GM23338 (cell line): Measurements from ENCODE around the gene CARHSP1. TPM values are rescaled to one million over a fixed set of nuclear protein-coding genes. Genes with fewer than 3 reads are reported as not detected.
"Not testable (repeated sequence)": the region's sequence is repeated elsewhere in the genome, so short reads cannot be mapped to it uniquely, and the experiment has no call there.

Experiments
- ATAC-seq: fragments of 200-7000 bp; cut with Tn5 transposase; 3 replicates; pipeline ENCODE4 v1.9.1; 2020
- DNase-seq: peaks from one replicate; pipeline ENCODE4 v3.0.0-alpha.2; 2015; ENCODE audit warnings: low spot score
- H2AFZ ChIP-seq: fragments of 200-600 bp; sonication (generic); 2 replicates; pipeline ENCODE4 v1.8.0; 2016; ENCODE audit warnings: antibody characterized with exemption, mild to moderate bottlenecking, moderate library complexity
- H3F3A ChIP-seq: fragments of 200-600 bp; sonication (generic); replicated peaks from 2 replicates; pipeline ENCODE4 v1.8.0; 2017; ENCODE audit warnings: antibody characterized with exemption, mixed run types, low read depth
- H3K27ac ChIP-seq: fragments of 200-600 bp; sonication (generic); 2 replicates; pipeline ENCODE4 v1.6.1; 2016; ENCODE audit warnings: low read depth
- H3K27me3 ChIP-seq: fragments of 200-600 bp; sonication (generic); 2 replicates; pipeline ENCODE4 v1.8.0; 2016; ENCODE audit warnings: mild to moderate bottlenecking, mixed run types, moderate library complexity; ENCODE audit not compliant: insufficient read depth
- H3K36me3 ChIP-seq: fragments of 200-600 bp; sonication (generic); 2 replicates; pipeline ENCODE4 v1.8.0; 2016; ENCODE audit warnings: mild to moderate bottlenecking; ENCODE audit not compliant: insufficient read depth
- H3K4me1 ChIP-seq: fragments of 200-600 bp; sonication (generic); 2 replicates; pipeline ENCODE4 v1.8.0; 2016; ENCODE audit warnings: mild to moderate bottlenecking, moderate library complexity; ENCODE audit not compliant: insufficient read depth
- H3K4me2 ChIP-seq: fragments of 200-600 bp; sonication (generic); 2 replicates; pipeline ENCODE4 v1.7.1; 2017; ENCODE audit warnings: mixed run types
- H3K4me3 ChIP-seq: fragments of 200-600 bp; sonication (generic); 2 replicates; pipeline ENCODE4 v1.6.1; 2016; ENCODE audit warnings: mixed run types
- H3K79me2 ChIP-seq: fragments of 200-600 bp; sonication (generic); replicated peaks from 2 replicates; pipeline ENCODE4 v1.8.0; 2017; ENCODE audit warnings: mild to moderate bottlenecking; ENCODE audit not compliant: insufficient read depth
- H3K9me2 ChIP-seq: fragments of 200-600 bp; sonication (generic); 2 replicates; pipeline ENCODE4 v1.8.0; 2017; ENCODE audit not compliant: insufficient read depth
- H4K20me1 ChIP-seq: fragments of 200-600 bp; sonication (generic); replicated peaks from 2 replicates; pipeline ENCODE4 v1.8.0; 2017; ENCODE audit warnings: mild to moderate bottlenecking; ENCODE audit not compliant: insufficient read depth
- H3K27ac Mint-ChIP-seq: 2 replicates; pipeline ENCODE4 v1.8.0; 2020; ENCODE audit warnings: inconsistent platforms, mild to moderate bottlenecking, moderate library complexity, mixed read lengths
- H3K27me3 Mint-ChIP-seq: 3 replicates; pipeline ENCODE4 v1.8.0; 2022; ENCODE audit warnings: low read depth, mild to moderate bottlenecking, moderate library complexity, mixed read lengths, inconsistent platforms; ENCODE audit not compliant: insufficient read depth, poor library complexity
- H3K36me3 Mint-ChIP-seq: 3 replicates; pipeline ENCODE4 v1.8.0; 2021; ENCODE audit warnings: low read depth, mild to moderate bottlenecking, inconsistent platforms, moderate library complexity, mixed read lengths
- H3K4me1 Mint-ChIP-seq: 3 replicates; pipeline ENCODE4 v1.8.0; 2020; ENCODE audit warnings: mild to moderate bottlenecking, inconsistent platforms, mixed read lengths
- H3K4me3 Mint-ChIP-seq: 3 replicates; pipeline ENCODE4 v1.8.0; 2021; ENCODE audit warnings: moderate library complexity, mild to moderate bottlenecking, inconsistent platforms, mixed read lengths
- H3K9me3 Mint-ChIP-seq: 3 replicates; pipeline ENCODE4 v1.8.0; 2020; ENCODE audit warnings: moderate library complexity, mild to moderate bottlenecking, inconsistent platforms, mixed read lengths
- polyA plus RNA-seq: library from polyadenylated mRNA; unstranded; fragments of >200 nt; fragmentation: Nextera tagmentation; extraction: Ambion mirVana; gene quantifications from 2 replicates; pipeline ENCODE4 v1.2.1, GENCODE V29; 2016
- total RNA-seq: library from RNA; depleted of rRNA; stranded (reverse); fragments of >200 nt; shearing (Covaris generic); gene quantifications from 2 replicates; pipeline ENCODE4 v1.2.3, GENCODE V29; 2014; rRNA removed

CARHSP1 gene
- total and polyA plus RNA-seq, 2 experiments from 2014 or later, result 286 to 339 TPM

DNA sequence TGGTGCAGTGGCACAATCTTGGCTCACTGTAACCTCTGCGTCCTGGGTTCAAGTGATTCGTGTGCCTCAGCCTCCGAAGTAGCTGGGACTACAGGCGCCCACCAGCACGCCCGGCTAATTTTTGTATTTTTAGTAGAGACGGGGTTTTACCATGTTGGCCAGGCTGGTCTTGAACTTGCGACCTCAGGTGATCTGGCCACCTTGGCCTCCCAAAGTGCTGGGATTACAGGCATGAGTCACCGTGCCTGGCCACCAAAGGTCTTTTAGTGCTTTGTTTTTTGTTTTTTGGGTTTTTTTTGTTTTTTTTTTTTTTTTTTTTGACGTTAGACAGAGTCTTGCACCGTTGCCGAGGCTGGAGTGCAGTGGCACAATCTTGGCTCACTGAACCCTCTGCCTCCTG is 65.1 kb downstream of the CARHSP1 start:
- H3K79me2 ChIP-seq, result peaks cover 76% of the 10 kb centered on the region
- H3K9me3 Mint-ChIP-seq, H3K4me1 ChIP-seq, H3K4me3 Mint-ChIP-seq, H3K27ac Mint-ChIP-seq, H3K4me2 ChIP-seq, H3K9me2 ChIP-seq, H3K4me1 Mint-ChIP-seq, DNase-seq, H3K27ac ChIP-seq, H2AFZ ChIP-seq, H3K27me3 Mint-ChIP-seq, ATAC-seq, H3K27me3 ChIP-seq, H3K4me3 ChIP-seq: not testable (repeated sequence)
- H3K36me3 Mint-ChIP-seq, result peaks cover 73% of the 10 kb centered on the region
- H4K20me1 ChIP-seq, result peaks cover 37% of the 10 kb centered on the region
- H3K36me3 ChIP-seq, result peaks cover 52% of the 10 kb centered on the region
- peaks cover 14% of the 10 kb centered on the region; the same call in 1 of the 2 replicates for H3F3A ChIP-seq

Other genes starting within 250 kb of the CARHSP1 start
- 44.6 and 51.8 TPM in 2 replicates for gene METTL22, start 247.3 kb downstream of the CARHSP1 start, total RNA-seq
- gene METTL22, start 247.3 kb downstream of the CARHSP1 start, polyA plus RNA-seq, result 44.8 and 51.4 TPM in 2 replicates
- gene ABAT, start 194.4 kb downstream of the CARHSP1 start, total RNA-seq, result 3.8 and 8.8 TPM in 2 replicates
- gene ABAT, start 194.4 kb downstream of the CARHSP1 start, polyA plus RNA-seq, result 4.4 TPM in 2 replicates
- 8.3 and 11.2 TPM in 2 replicates for gene TMEM186, start 71.4 kb downstream of the CARHSP1 start, total RNA-seq
- 11.7 and 14.8 TPM in 2 replicates for gene TMEM186, start 71.4 kb downstream of the CARHSP1 start, polyA plus RNA-seq
- 38.2 and 45.1 TPM in 2 replicates for gene PMM2, start 71.2 kb downstream of the CARHSP1 start, total RNA-seq
- gene PMM2, start 71.2 kb downstream of the CARHSP1 start, polyA plus RNA-seq, result 60.4 and 64.0 TPM in 2 replicates
- not detected in 2 replicates for gene LITAFD, start 13.3 kb upstream of the CARHSP1 start, total RNA-seq
- not detected in 2 replicates for gene LITAFD, start 13.3 kb upstream of the CARHSP1 start, polyA plus RNA-seq
- 130 and 169 TPM in 2 replicates for gene USP7, start 94.9 kb upstream of the CARHSP1 start, total RNA-seq
- 39.9 and 42.3 TPM in 2 replicates for gene USP7, start 94.9 kb upstream of the CARHSP1 start, polyA plus RNA-seq
- 66.0 and 66.3 TPM in 2 replicates for gene HAPSTR1, start 222.6 kb upstream of the CARHSP1 start, total RNA-seq
- 8.1 and 9.5 TPM in 2 replicates for gene HAPSTR1, start 222.6 kb upstream of the CARHSP1 start, polyA plus RNA-seq